Measurements from ENCODE around the gene LTC4S. TPM values are rescaled to one million over a fixed set of nuclear protein-coding genes. Genes with fewer than 3 reads are reported as not detected.

LTC4S gene
- total and polyA plus RNA-seq, 4 donors = 1.3 to 3.3 (median 2.1) TPM

DNA sequence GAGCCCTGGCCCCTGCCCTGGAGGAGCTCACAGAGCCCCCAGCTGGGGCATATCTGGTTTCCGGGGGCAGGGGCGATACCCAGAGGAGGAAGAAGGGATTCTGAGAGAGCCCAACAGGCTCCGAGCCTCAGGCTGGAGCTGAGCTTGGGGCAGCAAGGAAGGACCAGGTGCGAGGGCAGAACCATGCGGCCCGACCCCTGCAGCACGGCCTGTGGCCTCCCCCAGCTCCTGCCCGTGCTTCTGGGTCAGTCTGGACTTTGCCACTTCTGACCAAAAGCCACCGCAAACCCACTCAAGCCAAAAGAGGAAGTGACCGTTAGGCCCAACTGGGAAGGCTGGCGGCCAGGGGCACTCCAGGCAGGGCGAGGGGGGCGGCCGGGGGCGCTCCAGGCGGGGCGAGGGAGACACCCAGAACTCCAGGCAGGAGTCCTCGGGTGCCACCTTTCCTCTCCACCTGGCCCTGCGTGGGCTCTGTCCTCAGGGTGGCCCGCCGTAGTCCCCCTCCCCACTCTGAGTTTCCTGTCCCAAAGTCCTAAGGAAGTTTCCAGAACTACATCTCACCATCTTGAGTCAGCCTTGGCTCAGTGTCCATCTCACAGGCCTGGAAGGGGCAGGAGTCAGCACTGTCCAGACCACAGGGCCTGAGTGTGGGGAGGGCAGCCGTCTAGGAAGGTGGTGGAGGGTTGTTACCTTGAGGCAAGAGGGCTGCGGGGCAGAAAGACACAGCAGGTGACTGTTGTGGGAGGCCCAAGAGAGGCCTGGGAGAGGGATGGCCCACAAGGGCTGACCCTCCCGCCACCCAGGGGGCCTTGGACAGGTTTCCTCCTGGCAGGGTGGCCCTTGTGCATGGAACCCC lies 946 bp upstream of the LTC4S start:
- Histone ChIP-seq H3K4me3 (ENCODE audit: low read depth in 1 of 3, low read length in 3 of 3) (no peak overlapping the region), H3K9ac (ENCODE audit: low read depth in 1 of 2, low read length in 2 of 2) (no peak overlapping the region), H3K4me1 (ENCODE audit: control insufficient read depth in 4 of 4, insufficient read depth in 4 of 4, low read length in 3 of 4) (peaks cover 0 to 47% (median 33%) of the 10 kb centered on the region in 4 donors), H3K27ac (ENCODE audit: low read depth in 1 of 2, low read length in 2 of 2) (peak overlapping the region; percentile 36 to 51), H3K36me3 (ENCODE audit: control insufficient read depth in 4 of 4, insufficient read depth in 3 of 4, low read depth in 1 of 4, low read length in 3 of 4) (peaks cover 0 to 6% (median 3%) of the 10 kb centered on the region in 4 donors), H3K27me3 (ENCODE audit: control insufficient read depth in 4 of 4, insufficient read depth in 4 of 4, low read length in 3 of 4) (no peaks in the 10 kb centered on the region), H3K9me3 (ENCODE audit: control insufficient read depth in 4 of 4, low read length in 3 of 4) (no peaks in the 10 kb centered on the region)
- TF ChIP-seq RXRA (IDR thresholded peaks at IDR 0.05) = no peak
- no peak for TF ChIP-seq NR2F2 (IDR thresholded peaks at IDR 0.05)
- no peak for TF ChIP-seq HNF4G (IDR thresholded peaks at IDR 0.05)
- DNase-seq (ENCODE audit: low spot score) = no peak
- WGBS = 74% methylated on average over 24 of the region's 24 CpGs

DNA sequence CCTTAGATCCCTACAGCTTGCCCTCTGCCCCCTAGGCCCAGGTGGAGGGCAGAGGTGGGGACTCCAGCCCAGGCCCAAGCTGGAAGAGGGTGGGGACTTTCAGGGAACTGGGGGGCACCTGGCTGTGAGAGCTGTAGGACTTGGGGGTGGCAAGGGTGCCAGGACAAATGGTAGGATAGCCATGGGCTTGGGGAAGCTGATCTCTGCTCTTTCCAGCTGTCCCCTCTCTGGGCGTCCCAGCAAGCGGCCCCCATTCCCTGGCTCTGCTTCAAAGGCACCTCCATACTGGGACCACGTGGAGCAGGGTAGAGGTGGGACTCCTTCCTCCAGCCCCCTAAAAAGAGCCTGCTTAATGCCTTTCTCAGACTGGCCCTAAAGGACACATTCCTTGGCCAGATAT lies 385 bp downstream of the LTC4S start:
- Histone ChIP-seq H3K36me3 (ENCODE audit: control insufficient read depth in 4 of 4, insufficient read depth in 3 of 4, low read depth in 1 of 4, low read length in 3 of 4) (peaks cover 8 to 20% (median 11%) of the 10 kb centered on the region in 4 donors), H3K27me3 (ENCODE audit: control insufficient read depth in 4 of 4, insufficient read depth in 4 of 4, low read length in 3 of 4) (no peaks in the 10 kb centered on the region), H3K9me3 (ENCODE audit: control insufficient read depth in 4 of 4, low read length in 3 of 4) (no peaks in the 10 kb centered on the region), H3K4me1 (ENCODE audit: control insufficient read depth in 4 of 4, insufficient read depth in 4 of 4, low read length in 3 of 4) (peaks cover 0 to 51% (median 31%) of the 10 kb centered on the region in 4 donors), H3K9ac (ENCODE audit: low read depth in 1 of 2, low read length in 2 of 2) (no peak overlapping the region), H3K27ac (ENCODE audit: low read depth in 1 of 2, low read length in 2 of 2) (peak overlapping the region; percentile 28 to 51), H3K4me3 (ENCODE audit: low read depth in 1 of 3, low read length in 3 of 3) (no peak overlapping the region)
- no peak for DNase-seq (ENCODE audit: low spot score)
- 89% methylated on average over 3 of the region's 3 CpGs for WGBS
- TF ChIP-seq, protein P1, sequence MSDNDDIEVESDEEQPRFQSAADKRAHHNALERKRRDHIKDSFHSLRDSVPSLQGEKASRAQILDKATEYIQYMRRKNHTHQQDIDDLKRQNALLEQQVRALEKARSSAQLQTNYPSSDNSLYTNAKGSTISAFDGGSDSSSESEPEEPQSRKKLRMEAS (IDR thresholded peaks at IDR 0.05) = no peak
- TF ChIP-seq JUND (IDR thresholded peaks at IDR 0.05) (no peak), GABPA (IDR thresholded peaks at IDR 0.05 in 1 of 2, conservative IDR thresholded peaks at IDR 0.05 in 1 of 2) (no peak), YY1 (IDR thresholded peaks at IDR 0.05) (no peak), SP1 (IDR thresholded peaks at IDR 0.05) (no peak), HNF4A (conservative IDR thresholded peaks at IDR 0.05) (no peak), RAD21 (IDR thresholded peaks at IDR 0.05) (no peak), HNF4G (IDR thresholded peaks at IDR 0.05) (no peak), EGR1 (IDR thresholded peaks at IDR 0.05; ENCODE audit: low read depth in 2 of 2) (no peak)
- TF ChIP-seq, protein P2, sequence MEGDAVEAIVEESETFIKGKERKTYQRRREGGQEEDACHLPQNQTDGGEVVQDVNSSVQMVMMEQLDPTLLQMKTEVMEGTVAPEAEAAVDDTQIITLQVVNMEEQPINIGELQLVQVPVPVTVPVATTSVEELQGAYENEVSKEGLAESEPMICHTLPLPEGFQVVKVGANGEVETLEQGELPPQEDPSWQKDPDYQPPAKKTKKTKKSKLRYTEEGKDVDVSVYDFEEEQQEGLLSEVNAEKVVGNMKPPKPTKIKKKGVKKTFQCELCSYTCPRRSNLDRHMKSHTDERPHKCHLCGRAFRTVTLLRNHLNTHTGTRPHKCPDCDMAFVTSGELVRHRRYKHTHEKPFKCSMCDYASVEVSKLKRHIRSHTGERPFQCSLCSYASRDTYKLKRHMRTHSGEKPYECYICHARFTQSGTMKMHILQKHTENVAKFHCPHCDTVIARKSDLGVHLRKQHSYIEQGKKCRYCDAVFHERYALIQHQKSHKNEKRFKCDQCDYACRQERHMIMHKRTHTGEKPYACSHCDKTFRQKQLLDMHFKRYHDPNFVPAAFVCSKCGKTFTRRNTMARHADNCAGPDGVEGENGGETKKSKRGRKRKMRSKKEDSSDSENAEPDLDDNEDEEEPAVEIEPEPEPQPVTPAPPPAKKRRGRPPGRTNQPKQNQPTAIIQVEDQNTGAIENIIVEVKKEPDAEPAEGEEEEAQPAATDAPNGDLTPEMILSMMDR (IDR thresholded peaks at IDR 0.05; ENCODE audit: low read depth, low read length, missing input control) = no peak
- TF ChIP-seq, protein P3, sequence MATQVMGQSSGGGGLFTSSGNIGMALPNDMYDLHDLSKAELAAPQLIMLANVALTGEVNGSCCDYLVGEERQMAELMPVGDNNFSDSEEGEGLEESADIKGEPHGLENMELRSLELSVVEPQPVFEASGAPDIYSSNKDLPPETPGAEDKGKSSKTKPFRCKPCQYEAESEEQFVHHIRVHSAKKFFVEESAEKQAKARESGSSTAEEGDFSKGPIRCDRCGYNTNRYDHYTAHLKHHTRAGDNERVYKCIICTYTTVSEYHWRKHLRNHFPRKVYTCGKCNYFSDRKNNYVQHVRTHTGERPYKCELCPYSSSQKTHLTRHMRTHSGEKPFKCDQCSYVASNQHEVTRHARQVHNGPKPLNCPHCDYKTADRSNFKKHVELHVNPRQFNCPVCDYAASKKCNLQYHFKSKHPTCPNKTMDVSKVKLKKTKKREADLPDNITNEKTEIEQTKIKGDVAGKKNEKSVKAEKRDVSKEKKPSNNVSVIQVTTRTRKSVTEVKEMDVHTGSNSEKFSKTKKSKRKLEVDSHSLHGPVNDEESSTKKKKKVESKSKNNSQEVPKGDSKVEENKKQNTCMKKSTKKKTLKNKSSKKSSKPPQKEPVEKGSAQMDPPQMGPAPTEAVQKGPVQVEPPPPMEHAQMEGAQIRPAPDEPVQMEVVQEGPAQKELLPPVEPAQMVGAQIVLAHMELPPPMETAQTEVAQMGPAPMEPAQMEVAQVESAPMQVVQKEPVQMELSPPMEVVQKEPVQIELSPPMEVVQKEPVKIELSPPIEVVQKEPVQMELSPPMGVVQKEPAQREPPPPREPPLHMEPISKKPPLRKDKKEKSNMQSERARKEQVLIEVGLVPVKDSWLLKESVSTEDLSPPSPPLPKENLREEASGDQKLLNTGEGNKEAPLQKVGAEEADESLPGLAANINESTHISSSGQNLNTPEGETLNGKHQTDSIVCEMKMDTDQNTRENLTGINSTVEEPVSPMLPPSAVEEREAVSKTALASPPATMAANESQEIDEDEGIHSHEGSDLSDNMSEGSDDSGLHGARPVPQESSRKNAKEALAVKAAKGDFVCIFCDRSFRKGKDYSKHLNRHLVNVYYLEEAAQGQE (IDR thresholded peaks at IDR 0.05) = no peak
- TF ChIP-seq, protein P4, sequence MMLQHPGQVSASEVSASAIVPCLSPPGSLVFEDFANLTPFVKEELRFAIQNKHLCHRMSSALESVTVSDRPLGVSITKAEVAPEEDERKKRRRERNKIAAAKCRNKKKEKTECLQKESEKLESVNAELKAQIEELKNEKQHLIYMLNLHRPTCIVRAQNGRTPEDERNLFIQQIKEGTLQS (IDR thresholded peaks at IDR 0.05) = no peak
- TF ChIP-seq, protein P5, sequence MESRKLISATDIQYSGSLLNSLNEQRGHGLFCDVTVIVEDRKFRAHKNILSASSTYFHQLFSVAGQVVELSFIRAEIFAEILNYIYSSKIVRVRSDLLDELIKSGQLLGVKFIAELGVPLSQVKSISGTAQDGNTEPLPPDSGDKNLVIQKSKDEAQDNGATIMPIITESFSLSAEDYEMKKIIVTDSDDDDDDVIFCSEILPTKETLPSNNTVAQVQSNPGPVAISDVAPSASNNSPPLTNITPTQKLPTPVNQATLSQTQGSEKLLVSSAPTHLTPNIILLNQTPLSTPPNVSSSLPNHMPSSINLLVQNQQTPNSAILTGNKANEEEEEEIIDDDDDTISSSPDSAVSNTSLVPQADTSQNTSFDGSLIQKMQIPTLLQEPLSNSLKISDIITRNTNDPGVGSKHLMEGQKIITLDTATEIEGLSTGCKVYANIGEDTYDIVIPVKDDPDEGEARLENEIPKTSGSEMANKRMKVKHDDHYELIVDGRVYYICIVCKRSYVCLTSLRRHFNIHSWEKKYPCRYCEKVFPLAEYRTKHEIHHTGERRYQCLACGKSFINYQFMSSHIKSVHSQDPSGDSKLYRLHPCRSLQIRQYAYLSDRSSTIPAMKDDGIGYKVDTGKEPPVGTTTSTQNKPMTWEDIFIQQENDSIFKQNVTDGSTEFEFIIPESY (IDR thresholded peaks at IDR 0.05) = no peak
